ENCODE measurements around the gene RPTOR.

The RPTOR gene

DNA sequence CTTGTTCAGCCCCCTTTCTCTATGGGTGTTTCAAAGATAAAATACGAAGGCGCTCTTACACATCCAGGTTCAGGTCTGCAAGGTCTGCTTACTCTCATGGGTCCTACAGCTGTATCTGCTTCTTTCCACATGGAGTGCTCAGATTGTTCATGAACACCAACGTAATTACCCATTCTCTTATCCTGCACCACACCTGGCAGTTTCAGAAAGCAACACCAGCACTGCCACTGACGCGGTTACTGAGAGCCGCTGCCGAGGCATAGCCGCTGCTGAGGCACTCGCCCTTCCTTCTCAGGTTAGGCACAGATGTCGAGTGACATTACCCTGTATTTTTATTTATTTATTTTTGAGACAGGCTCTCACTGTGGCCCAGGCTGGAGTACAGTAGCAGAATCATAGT, 147.1 kb downstream of the RPTOR start:
- TF ChIP-seq SCRT2 (tag by site-specific recombination; IDR thresholded peaks at IDR 0.05) (no peak), ZBTB17 (tag by site-specific recombination; IDR thresholded peaks at IDR 0.05) (no peak), ZNF416 (tag by site-specific recombination; IDR thresholded peaks at IDR 0.05) (no peak), ZNF792 (tag by site-specific recombination; IDR thresholded peaks at IDR 0.05) (no peak), YY1 (tag by site-specific recombination; IDR thresholded peaks at IDR 0.05) (no peak), ZFP41 (tag by site-specific recombination; IDR thresholded peaks at IDR 0.05; ENCODE audit: borderline replicate concordance) (no peak), ZNF354C (tag by site-specific recombination; IDR thresholded peaks at IDR 0.05; ENCODE audit: borderline replicate concordance, low read depth) (no peak), ZNF121 (tag by site-specific recombination; IDR thresholded peaks at IDR 0.05) (no peak), ZIC2 (tag by site-specific recombination; IDR thresholded peaks at IDR 0.05) (no peak), ZNF24 (tag by site-specific recombination; IDR thresholded peaks at IDR 0.05) (no peak), ZNF138 (tag by site-specific recombination; IDR thresholded peaks at IDR 0.05; ENCODE audit: borderline replicate concordance) (no peak)
- TF ChIP-seq, protein P1, sequence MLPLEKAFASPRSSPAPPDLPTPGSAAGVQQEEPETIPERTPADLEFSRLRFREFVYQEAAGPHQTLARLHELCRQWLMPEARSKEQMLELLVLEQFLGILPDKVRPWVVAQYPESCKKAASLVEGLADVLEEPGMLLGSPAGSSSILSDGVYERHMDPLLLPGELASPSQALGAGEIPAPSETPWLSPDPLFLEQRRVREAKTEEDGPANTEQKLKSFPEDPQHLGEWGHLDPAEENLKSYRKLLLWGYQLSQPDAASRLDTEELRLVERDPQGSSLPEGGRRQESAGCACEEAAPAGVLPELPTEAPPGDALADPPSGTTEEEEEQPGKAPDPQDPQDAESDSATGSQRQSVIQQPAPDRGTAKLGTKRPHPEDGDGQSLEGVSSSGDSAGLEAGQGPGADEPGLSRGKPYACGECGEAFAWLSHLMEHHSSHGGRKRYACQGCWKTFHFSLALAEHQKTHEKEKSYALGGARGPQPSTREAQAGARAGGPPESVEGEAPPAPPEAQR (tag by site-specific recombination; IDR thresholded peaks at IDR 0.05) = no peak
- TF ChIP-seq, protein P2, sequence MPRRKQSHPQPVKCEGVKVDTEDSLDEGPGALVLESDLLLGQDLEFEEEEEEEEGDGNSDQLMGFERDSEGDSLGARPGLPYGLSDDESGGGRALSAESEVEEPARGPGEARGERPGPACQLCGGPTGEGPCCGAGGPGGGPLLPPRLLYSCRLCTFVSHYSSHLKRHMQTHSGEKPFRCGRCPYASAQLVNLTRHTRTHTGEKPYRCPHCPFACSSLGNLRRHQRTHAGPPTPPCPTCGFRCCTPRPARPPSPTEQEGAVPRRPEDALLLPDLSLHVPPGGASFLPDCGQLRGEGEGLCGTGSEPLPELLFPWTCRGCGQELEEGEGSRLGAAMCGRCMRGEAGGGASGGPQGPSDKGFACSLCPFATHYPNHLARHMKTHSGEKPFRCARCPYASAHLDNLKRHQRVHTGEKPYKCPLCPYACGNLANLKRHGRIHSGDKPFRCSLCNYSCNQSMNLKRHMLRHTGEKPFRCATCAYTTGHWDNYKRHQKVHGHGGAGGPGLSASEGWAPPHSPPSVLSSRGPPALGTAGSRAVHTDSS (tag by site-specific recombination; IDR thresholded peaks at IDR 0.05) = no peak
- TF ChIP-seq, protein P3, sequence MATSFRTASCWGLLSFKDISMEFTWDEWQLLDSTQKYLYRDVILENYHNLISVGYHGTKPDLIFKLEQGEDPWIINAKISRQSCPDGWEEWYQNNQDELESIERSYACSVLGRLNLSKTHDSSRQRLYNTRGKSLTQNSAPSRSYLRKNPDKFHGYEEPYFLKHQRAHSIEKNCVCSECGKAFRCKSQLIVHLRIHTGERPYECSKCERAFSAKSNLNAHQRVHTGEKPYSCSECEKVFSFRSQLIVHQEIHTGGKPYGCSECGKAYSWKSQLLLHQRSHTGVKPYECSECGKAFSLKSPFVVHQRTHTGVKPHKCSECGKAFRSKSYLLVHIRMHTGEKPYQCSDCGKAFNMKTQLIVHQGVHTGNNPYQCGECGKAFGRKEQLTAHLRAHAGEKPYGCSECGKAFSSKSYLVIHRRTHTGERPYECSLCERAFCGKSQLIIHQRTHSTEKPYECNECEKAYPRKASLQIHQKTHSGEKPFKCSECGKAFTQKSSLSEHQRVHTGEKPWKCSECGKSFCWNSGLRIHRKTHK (tag by site-specific recombination; IDR thresholded peaks at IDR 0.05) = no peak
- no peak overlapping the region for H3K4me3 ChIP-seq (ENCODE audit: low read depth, low read length)
- no peaks in the 10 kb centered on the region for H3K9me3 ChIP-seq (ENCODE audit: control insufficient read depth, insufficient read depth, low read depth, low read length)
- no peaks in the 10 kb centered on the region for H3K4me1 ChIP-seq (ENCODE audit: control insufficient read depth, insufficient read depth, low read length)
- H3K36me3 ChIP-seq (ENCODE audit: control insufficient read depth in 2 of 2, insufficient read depth in 1 of 2, low read length in 2 of 2) = peaks cover 0 to 7% of the 10 kb centered on the region in 2 experiments; a peak in 1 of 3 replicates
- CTCF ChIA-PET = interaction anchor here (1.4 kb wide), 1 partner anchor 116 kb away, joined by 5 read pairs; no protein-coding TSS in a partner anchor
- POLR2A ChIA-PET = no interaction called here
- H3K27ac ChIP-seq (ENCODE audit: extremely low read depth, low read depth, low read length) = no peak overlapping the region

DNA sequence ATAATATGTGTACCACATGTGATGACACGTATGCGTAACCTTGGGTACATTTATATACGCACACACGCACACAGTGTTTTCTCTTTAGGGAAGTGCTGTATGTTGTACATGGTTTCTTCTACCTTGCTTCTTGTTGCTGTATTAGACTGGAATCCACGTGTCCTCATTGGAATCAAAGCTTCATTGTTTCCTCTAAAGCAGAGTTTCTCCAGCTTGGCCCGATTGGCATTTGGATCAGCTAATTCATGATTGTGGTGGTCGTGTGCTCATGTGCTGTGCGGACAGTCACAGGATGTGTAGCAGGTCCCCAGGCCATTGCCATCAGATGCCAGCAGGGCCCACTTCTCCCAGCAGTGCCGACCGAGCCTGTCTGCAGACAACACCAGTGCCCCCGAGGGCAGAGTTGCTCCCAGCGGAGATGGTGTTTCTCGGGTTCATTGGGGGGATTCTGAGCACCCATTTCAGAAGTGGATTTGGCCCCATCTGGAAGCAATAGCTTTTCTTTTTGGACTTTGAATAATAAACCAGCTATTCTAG, 148.4 kb downstream of the RPTOR start:
- H3K9me3 ChIP-seq (ENCODE audit: control insufficient read depth, insufficient read depth, low read depth, low read length) = no peaks in the 10 kb centered on the region
- no peak overlapping the region for H3K4me3 ChIP-seq (ENCODE audit: low read depth, low read length)
- H3K27ac ChIP-seq (ENCODE audit: extremely low read depth, low read depth, low read length) = no peak overlapping the region
- CTCF ChIA-PET = no interaction called here
- POLR2A ChIA-PET = no interaction called here
- H3K36me3 ChIP-seq (ENCODE audit: control insufficient read depth in 2 of 2, insufficient read depth in 1 of 2, low read length in 2 of 2) = no peaks in the 10 kb centered on the region
- no peaks in the 10 kb centered on the region for H3K4me1 ChIP-seq (ENCODE audit: control insufficient read depth, insufficient read depth, low read length)
- TF ChIP-seq ZNF169 (tag by site-specific recombination; IDR thresholded peaks at IDR 0.05) (no peak), ZNF560 (tag by site-specific recombination; IDR thresholded peaks at IDR 0.05; ENCODE audit: borderline replicate concordance) (no peak), ZNF302 (tag by site-specific recombination; IDR thresholded peaks at IDR 0.05; ENCODE audit: low read depth) (no peak), ZNF121 (tag by site-specific recombination; IDR thresholded peaks at IDR 0.05) (no peak), GLI2 (tag by site-specific recombination; IDR thresholded peaks at IDR 0.05; ENCODE audit: borderline replicate concordance, low read depth) (no peak), ZNF184 (tag by site-specific recombination; IDR thresholded peaks at IDR 0.05) (no peak), SCRT2 (tag by site-specific recombination; IDR thresholded peaks at IDR 0.05) (no peak), KLF1 (tag by site-specific recombination; IDR thresholded peaks at IDR 0.05) (no peak), ZNF837 (tag by site-specific recombination; IDR thresholded peaks at IDR 0.05) (no peak), ZNF510 (tag by site-specific recombination; IDR thresholded peaks at IDR 0.05; ENCODE audit: insufficient replicate concordance) (no peak), ZNF585B (tag by site-specific recombination; IDR thresholded peaks at IDR 0.05) (no peak), ZNF621 (tag by site-specific recombination; IDR thresholded peaks at IDR 0.05) (no peak), ZFHX2 (tag by site-specific recombination; conservative IDR thresholded peaks at IDR 0.05) (no peak), ZNF830 (tag by site-specific recombination; IDR thresholded peaks at IDR 0.05; ENCODE audit: low read depth) (no peak)
- TF ChIP-seq, protein P4, sequence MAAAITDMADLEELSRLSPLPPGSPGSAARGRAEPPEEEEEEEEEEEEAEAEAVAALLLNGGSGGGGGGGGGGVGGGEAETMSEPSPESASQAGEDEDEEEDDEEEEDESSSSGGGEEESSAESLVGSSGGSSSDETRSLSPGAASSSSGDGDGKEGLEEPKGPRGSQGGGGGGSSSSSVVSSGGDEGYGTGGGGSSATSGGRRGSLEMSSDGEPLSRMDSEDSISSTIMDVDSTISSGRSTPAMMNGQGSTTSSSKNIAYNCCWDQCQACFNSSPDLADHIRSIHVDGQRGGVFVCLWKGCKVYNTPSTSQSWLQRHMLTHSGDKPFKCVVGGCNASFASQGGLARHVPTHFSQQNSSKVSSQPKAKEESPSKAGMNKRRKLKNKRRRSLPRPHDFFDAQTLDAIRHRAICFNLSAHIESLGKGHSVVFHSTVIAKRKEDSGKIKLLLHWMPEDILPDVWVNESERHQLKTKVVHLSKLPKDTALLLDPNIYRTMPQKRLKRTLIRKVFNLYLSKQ (tag by site-specific recombination; IDR thresholded peaks at IDR 0.05; ENCODE audit: borderline replicate concordance) = no peak
- TF ChIP-seq, protein P5, sequence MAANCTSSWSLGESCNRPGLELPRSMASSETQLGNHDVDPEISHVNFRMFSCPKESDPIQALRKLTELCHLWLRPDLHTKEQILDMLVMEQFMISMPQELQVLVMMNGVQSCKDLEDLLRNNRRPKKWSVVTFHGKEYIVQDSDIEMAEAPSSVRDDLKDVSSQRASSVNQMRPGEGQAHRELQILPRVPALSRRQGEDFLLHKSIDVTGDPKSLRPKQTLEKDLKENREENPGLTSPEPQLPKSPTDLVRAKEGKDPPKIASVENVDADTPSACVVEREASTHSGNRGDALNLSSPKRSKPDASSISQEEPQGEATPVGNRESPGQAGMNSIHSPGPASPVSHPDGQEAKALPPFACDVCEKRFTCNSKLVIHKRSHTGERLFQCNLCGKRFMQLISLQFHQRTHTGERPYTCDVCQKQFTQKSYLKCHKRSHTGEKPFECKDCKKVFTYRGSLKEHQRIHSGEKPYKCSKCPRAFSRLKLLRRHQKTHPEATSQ (tag by site-specific recombination; IDR thresholded peaks at IDR 0.05) = no peak
